Activated B cell treated with CpG ODN at 0.5 μM for 24 hours (primary cell): ENCODE measurements around the gene TBX21. TPM values are rescaled to one million over a fixed set of nuclear protein-coding genes. Genes with fewer than 3 reads are reported as not detected.

Experiments used
- ATAC-seq: fragments of 200-7000 bp; cut with Tn5 transposase; one replicate; pipeline ENCODE4 v1.10.0; 2021; ENCODE audit warnings: low read depth, mild to moderate bottlenecking, moderate library complexity
- CTCF ChIA-PET: fragments of 350-600 bp; sonication (Branson Sonifier 250); formaldehyde crosslinking; loops from one replicate; lab custom pipeline; 2021; ENCODE audit warnings: antibody characterized with exemption; lab: Charles Lee
- POLR2A ChIA-PET: fragments of 350-600 bp; sonication (Branson Sonifier 250); formaldehyde crosslinking; loops from one replicate; lab custom pipeline; 2021; ENCODE audit warnings: antibody characterized with exemption; lab: Charles Lee
- DNase-seq: peaks from one replicate; pipeline ENCODE4 v3.0.0; 2022
- H3K27ac Mint-ChIP-seq: one replicate; pipeline ENCODE4 v1.8.0; 2020; ENCODE audit warnings: mixed read lengths
- H3K27me3 Mint-ChIP-seq: one replicate; pipeline ENCODE4 v1.8.0; 2021; ENCODE audit warnings: mixed read lengths
- H3K36me3 Mint-ChIP-seq: one replicate; pipeline ENCODE4 v1.8.0; 2021; ENCODE audit warnings: low read depth, mixed read lengths
- H3K4me1 Mint-ChIP-seq: one replicate; pipeline ENCODE4 v1.8.0; 2021; ENCODE audit warnings: mixed read lengths
- H3K4me3 Mint-ChIP-seq: one replicate; pipeline ENCODE4 v1.8.0; 2020; ENCODE audit warnings: mild to moderate bottlenecking, mixed read lengths
- H3K9me3 Mint-ChIP-seq: one replicate; pipeline ENCODE4 v1.8.0; 2020; ENCODE audit warnings: mixed read lengths
- CTCF ChIP-seq: fragments of 200-600 bp; IDR thresholded peaks from one replicate; pipeline ENCODE4 v1.8.0; 2022; ENCODE audit warnings: antibody characterized with exemption, mild to moderate bottlenecking
- intact Hi-C: fragments of 100-400 bp; cut with micrococcal nuclease; formaldehyde crosslinking; loops from one replicate; pipeline ENCODE4 v1.15.1; 2024
- total RNA-seq: library from RNA; stranded (reverse); gene quantifications from 2 replicates; pipeline ENCODE4 v1.2.3, GENCODE V29; 2022

TBX21 gene
- total RNA-seq, 1 donor from 2014 or later, result 3.8 TPM

- peaks cover 13% of the 10 kb centered on the region for H3K27me3 Mint-ChIP-seq
Measured at GRCh38 chr17:47720196-47720595, 12.8 kb upstream of the TBX21 start.

GRCh38 chr17:47720754-47721533 lies 12.1 kb upstream of the TBX21 start:
- peak; percentile 62 for DNase-seq
- intact Hi-C loops, result loop anchor here (1.0 kb wide), 1 partner anchor 12 kb away; the partner anchor contains the start of gene TBX21
- CTCF ChIA-PET, result no interaction called here

More at GRCh38 chr17:47720196-47720595, 12.8 kb upstream of the TBX21 start:
- no peak for DNase-seq
- no peaks in the 10 kb centered on the region for H3K36me3 Mint-ChIP-seq
- POLR2A ChIA-PET, result interaction anchor here (1.2 to 3.0 kb wide), 4 partner anchors 13 to 22 kb away, joined by 3 to 17 read pairs (median 9); partner anchors contain the start of gene TBX21
- no peaks in the 10 kb centered on the region for H3K9me3 Mint-ChIP-seq
- CTCF ChIA-PET, result interaction anchor here (0.9 to 1.3 kb wide), 2 partner anchors 13 to 44 kb away, joined by 4 read pairs; partner anchors contain the start of gene TBX21
- ATAC-seq, result no peak
- intact Hi-C loops, result no loop called here
- H3K4me1 Mint-ChIP-seq, result peaks cover 66% of the 10 kb centered on the region
- H3K27ac Mint-ChIP-seq, result no peak overlapping the region
- no peak overlapping the region for H3K4me3 Mint-ChIP-seq
- no peak for TF ChIP-seq CTCF

GRCh38 chr17:47721725-47722124 lies 11.3 kb upstream of the TBX21 start:
- H3K4me3 Mint-ChIP-seq, result no peak overlapping the region
- H3K36me3 Mint-ChIP-seq, result no peaks in the 10 kb centered on the region
- H3K9me3 Mint-ChIP-seq, result no peaks in the 10 kb centered on the region
- intact Hi-C loops, result loop anchor here (1.0 kb wide), 1 partner anchor 12 kb away; the partner anchor contains the start of gene TBX21
- no peak for ATAC-seq
- H3K27ac Mint-ChIP-seq, result no peak overlapping the region
- POLR2A ChIA-PET, result interaction anchor here (0.7 to 1.2 kb wide), 2 partner anchors 20 to 61 kb away, joined by 3 read pairs; no protein-coding TSS in a partner anchor
- CTCF ChIA-PET, result no interaction called here
- no peak for TF ChIP-seq CTCF
- no peak for DNase-seq
- peaks cover 51% of the 10 kb centered on the region for H3K4me1 Mint-ChIP-seq
- H3K27me3 Mint-ChIP-seq, result peaks cover 15% of the 10 kb centered on the region

More at GRCh38 chr17:47720754-47721533, 12.1 kb upstream of the TBX21 start:
- Mint-ChIP-seq H3K4me3 (no peak overlapping the region), H3K9me3 (no peaks in the 10 kb centered on the region), H3K27ac (peak overlapping the region; percentile 41), H3K4me1 (peaks cover 58% of the 10 kb centered on the region), H3K27me3 (peaks cover 15% of the 10 kb centered on the region), H3K36me3 (no peaks in the 10 kb centered on the region)
- TF ChIP-seq CTCF, result no peak
- POLR2A ChIA-PET, result interaction anchor here (0.6 to 1.2 kb wide), 4 partner anchors 12 to 60 kb away, joined by 3 to 6 read pairs (median 4); partner anchors contain the start of gene TBX21
- ATAC-seq, result peak; percentile 80

- no peak overlapping the region for H3K4me3 Mint-ChIP-seq
- no peaks in the 10 kb centered on the region for H3K36me3 Mint-ChIP-seq
- intact Hi-C loops, result no loop called here
- no peak for ATAC-seq
- H3K4me1 Mint-ChIP-seq, result peaks cover 21% of the 10 kb centered on the region
- no peak for DNase-seq
- ChIA-PET POLR2A (interaction anchor here (1.2 kb wide), 1 partner anchor 107 kb away, joined by 3 read pairs; the partner anchor contains the start of genes LRRC46 and MRPL10), CTCF (no interaction called here)
- no peak overlapping the region for H3K27ac Mint-ChIP-seq
- no peak for TF ChIP-seq CTCF
- H3K9me3 Mint-ChIP-seq, result no peaks in the 10 kb centered on the region
- H3K27me3 Mint-ChIP-seq, result peaks cover 15% of the 10 kb centered on the region
Measured at GRCh38 chr17:47724705-47725104, 8.3 kb upstream of the TBX21 start.
